A673 (cell line): ENCODE measurements around the gene WIPF1. TPM values are rescaled to one million over a fixed set of nuclear protein-coding genes. Genes with fewer than 3 reads are reported as not detected.
A peak's percentile ranks its signal among the peaks of the same experiment; 100 is the strongest.

Source experiments
- Bru-seq: library from RNA; stranded (reverse); fragments of 400-500 nt; gene quantifications from one replicate; lab custom pipeline; 2021; lab: Mats Ljungman, UMichigan
- BruChase-seq, 2 experiments: library from RNA; stranded (reverse); fragments of 400-500 nt; gene quantifications; one replicate each; lab custom pipeline; 2021; lab: Mats Ljungman, UMichigan
- BruUV-seq: library from RNA; stranded (reverse); fragments of 400-500 nt; replicated peaks from 2 replicates; lab custom pipeline; 2021; lab: Mats Ljungman, UMichigan
- CTCF ChIA-PET: fragments of 300-600 bp; sonication (Branson Sonifier 250); formaldehyde crosslinking; loops from one replicate; lab custom pipeline; 2022; ENCODE audit warnings: antibody characterized with exemption; lab: Charles Lee
- POLR2A ChIA-PET: fragments of 300-600 bp; sonication (Branson Sonifier 250); formaldehyde crosslinking; loops from one replicate; lab custom pipeline; 2022; ENCODE audit warnings: antibody characterized with exemption; ENCODE audit not compliant: low non-redundant PET; lab: Charles Lee
- DNase-seq: peaks from one replicate; pipeline ENCODE4 v3.0.0-alpha.2; 2015; ENCODE audit warnings: low spot score
- H3K27ac ChIP-seq: fragments of 200-600 bp; sonication (generic); 2 replicates; pipeline ENCODE4 v1.5.1; 2016; ENCODE audit warnings: mixed run types, low read depth, mild to moderate bottlenecking, mixed read lengths, antibody characterized with exemption, low read length; ENCODE audit not compliant: poor library complexity, severe bottlenecking
- H3K27me3 ChIP-seq: fragments of 200-600 bp; sonication (generic); replicated peaks from 2 replicates; pipeline ENCODE4 v1.6.1; 2017; ENCODE audit warnings: mixed run types, low read depth, mild to moderate bottlenecking, mixed read lengths, antibody characterized with exemption, low read length; ENCODE audit not compliant: insufficient read depth, poor library complexity
- H3K36me3 ChIP-seq: fragments of 200-600 bp; sonication (generic); 2 replicates; pipeline ENCODE4 v1.6.1; 2016; ENCODE audit warnings: mixed run types, mild to moderate bottlenecking, mixed read lengths, antibody characterized with exemption, low read length; ENCODE audit not compliant: insufficient read depth, poor library complexity, severe bottlenecking
- H3K4me1 ChIP-seq: fragments of 200-600 bp; sonication (generic); 2 replicates; pipeline ENCODE4 v1.6.1; 2017; ENCODE audit warnings: mixed run types, mild to moderate bottlenecking, mixed read lengths, antibody characterized with exemption, low read length; ENCODE audit not compliant: insufficient read depth, poor library complexity, severe bottlenecking
- H3K4me3 ChIP-seq: fragments of 200-600 bp; sonication (generic); 2 replicates; pipeline ENCODE4 v1.5.1; 2016; ENCODE audit warnings: low read depth, mixed run types, mild to moderate bottlenecking, mixed read lengths, low read length; ENCODE audit not compliant: poor library complexity, severe bottlenecking
- H3K9me3 ChIP-seq: fragments of 200-600 bp; sonication (generic); 2 replicates; pipeline ENCODE4 v1.6.1; 2016; ENCODE audit warnings: mixed run types, low read depth, mild to moderate bottlenecking, mixed read lengths, antibody characterized with exemption, low read length; ENCODE audit not compliant: poor library complexity, severe bottlenecking
- EZH2 ChIP-seq: fragments of 200-600 bp; sonication (generic); IDR thresholded peaks from 2 replicates; pipeline ENCODE4 v1.6.1; 2017; ENCODE audit warnings: borderline replicate concordance, low read depth, mild to moderate bottlenecking, mixed read lengths, antibody characterized with exemption, low read length; ENCODE audit not compliant: poor library complexity, severe bottlenecking
- intact Hi-C: fragments of 100-400 bp; cut with micrococcal nuclease; formaldehyde crosslinking; loops from one replicate; pipeline ENCODE4 v1.10.0; 2022; ENCODE audit not compliant: unreplicated experiment
- long read RNA-seq: library from polyadenylated mRNA; stranded (forward); transcript quantifications from one replicate; pipeline ENCODE4 v2.0.0, GENCODE V29; 2022
- total RNA-seq: library from RNA; stranded (reverse); gene quantifications from 2 replicates; pipeline ENCODE4 v1.2.3, GENCODE V29; 2021
- TF ChIP-seq, protein P1 (sequence below): fragments of 300-800, 200-600 bp; sonication (generic); conservative IDR thresholded peaks from 2 replicates; pipeline ENCODE4 v1.5.1; 2017; ENCODE audit warnings: low read depth, mild to moderate bottlenecking, antibody characterized with exemption, low read length, moderate library complexity, mixed read lengths

WIPF1 gene, protein sequence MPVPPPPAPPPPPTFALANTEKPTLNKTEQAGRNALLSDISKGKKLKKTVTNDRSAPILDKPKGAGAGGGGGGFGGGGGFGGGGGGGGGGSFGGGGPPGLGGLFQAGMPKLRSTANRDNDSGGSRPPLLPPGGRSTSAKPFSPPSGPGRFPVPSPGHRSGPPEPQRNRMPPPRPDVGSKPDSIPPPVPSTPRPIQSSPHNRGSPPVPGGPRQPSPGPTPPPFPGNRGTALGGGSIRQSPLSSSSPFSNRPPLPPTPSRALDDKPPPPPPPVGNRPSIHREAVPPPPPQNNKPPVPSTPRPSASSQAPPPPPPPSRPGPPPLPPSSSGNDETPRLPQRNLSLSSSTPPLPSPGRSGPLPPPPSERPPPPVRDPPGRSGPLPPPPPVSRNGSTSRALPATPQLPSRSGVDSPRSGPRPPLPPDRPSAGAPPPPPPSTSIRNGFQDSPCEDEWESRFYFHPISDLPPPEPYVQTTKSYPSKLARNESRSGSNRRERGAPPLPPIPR
- total RNA-seq (1.1 and 1.7 TPM in 2 replicates), Bru-seq, nascent RNA (percentile 25 among the genes with signal in this experiment), BruChase-seq, experiment 1, labeled RNA remaining after a 2-hour chase (percentile 30 among the genes with signal in this experiment), BruChase-seq, experiment 2, labeled RNA remaining after a 6-hour chase (percentile 27 among the genes with signal in this experiment)
- long read RNA-seq, partial matches to known transcripts = 0 of 2 reads
- long read RNA-seq, other reads (novel, unspliced or antisense) = 0 of 2 reads

DNA sequence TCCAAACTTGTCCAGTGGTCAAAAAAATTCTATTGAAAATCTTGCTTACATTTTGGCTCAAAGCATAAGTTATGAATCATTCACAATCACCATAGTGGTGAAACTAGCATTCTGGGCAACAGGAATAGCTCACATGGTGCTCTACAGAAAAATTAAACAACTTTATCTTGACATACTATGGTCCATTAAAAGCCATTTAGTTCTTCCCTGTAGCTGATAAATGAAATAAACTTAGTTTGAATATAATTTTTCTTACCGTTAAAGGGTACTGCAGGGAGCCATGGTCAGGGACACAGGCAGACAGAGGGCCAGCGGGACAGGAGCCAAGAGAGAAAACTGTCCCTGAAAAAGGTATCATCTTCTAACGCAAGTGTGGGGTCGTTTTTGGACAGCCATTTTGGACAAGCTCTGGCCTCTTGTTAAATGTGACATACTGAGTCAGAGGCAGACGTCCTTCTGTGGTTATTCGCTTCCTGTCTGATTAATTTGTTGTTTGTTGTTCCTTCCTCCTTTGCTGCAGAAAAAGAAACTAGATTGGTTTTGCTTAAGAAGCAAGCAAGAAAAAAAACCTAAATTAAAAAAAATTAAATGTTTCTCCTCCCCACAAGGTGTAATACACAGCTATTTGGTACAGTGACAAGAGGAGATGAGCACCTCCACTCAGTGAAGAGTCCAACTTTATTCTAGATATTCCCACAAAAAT, at the start of gene WIPF1:
TSS of gene WIPF1 (minus strand) at position 460 of the 703 bp plus-strand sequence. CDS start 12,231 bp downstream, outside the sequence.
- no peak for DNase-seq
- TF ChIP-seq, protein P1, sequence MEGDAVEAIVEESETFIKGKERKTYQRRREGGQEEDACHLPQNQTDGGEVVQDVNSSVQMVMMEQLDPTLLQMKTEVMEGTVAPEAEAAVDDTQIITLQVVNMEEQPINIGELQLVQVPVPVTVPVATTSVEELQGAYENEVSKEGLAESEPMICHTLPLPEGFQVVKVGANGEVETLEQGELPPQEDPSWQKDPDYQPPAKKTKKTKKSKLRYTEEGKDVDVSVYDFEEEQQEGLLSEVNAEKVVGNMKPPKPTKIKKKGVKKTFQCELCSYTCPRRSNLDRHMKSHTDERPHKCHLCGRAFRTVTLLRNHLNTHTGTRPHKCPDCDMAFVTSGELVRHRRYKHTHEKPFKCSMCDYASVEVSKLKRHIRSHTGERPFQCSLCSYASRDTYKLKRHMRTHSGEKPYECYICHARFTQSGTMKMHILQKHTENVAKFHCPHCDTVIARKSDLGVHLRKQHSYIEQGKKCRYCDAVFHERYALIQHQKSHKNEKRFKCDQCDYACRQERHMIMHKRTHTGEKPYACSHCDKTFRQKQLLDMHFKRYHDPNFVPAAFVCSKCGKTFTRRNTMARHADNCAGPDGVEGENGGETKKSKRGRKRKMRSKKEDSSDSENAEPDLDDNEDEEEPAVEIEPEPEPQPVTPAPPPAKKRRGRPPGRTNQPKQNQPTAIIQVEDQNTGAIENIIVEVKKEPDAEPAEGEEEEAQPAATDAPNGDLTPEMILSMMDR = no peak
- TF ChIP-seq EZH2 = no peak
- Histone ChIP-seq H3K27me3 (no peaks in the 10 kb centered on the region), H3K27ac (no peak within 1 kb of the TSS), H3K36me3 (no peaks in the 10 kb centered on the region), H3K4me1 (peaks cover 15% of the 10 kb centered on the region), H3K4me3 (no peak within 1 kb of the TSS), H3K9me3 (no peaks in the 10 kb centered on the region)
- intact Hi-C loops = no loop called here
- POLR2A ChIA-PET = no interaction called here
- no TSS peak for BruUV-seq
- CTCF ChIA-PET = no interaction called here

GRCh38 chr2:174645296-174645695, 47.7 kb upstream of the WIPF1 start:
- ChIA-PET CTCF (no interaction called here), POLR2A (no interaction called here)
- H3K9me3 ChIP-seq = peaks cover 9% of the 10 kb centered on the region
- no peak overlapping the region for H3K4me3 ChIP-seq
- H3K4me1 ChIP-seq = no peaks in the 10 kb centered on the region
- H3K36me3 ChIP-seq = no peaks in the 10 kb centered on the region
- DNase-seq = no peak
- no peak overlapping the region for H3K27ac ChIP-seq
- intact Hi-C loops = no loop called here
- TF ChIP-seq EZH2 = no peak
- TF ChIP-seq, protein P1 = no peak
- H3K27me3 ChIP-seq = no peaks in the 10 kb centered on the region
- no TSS peak for BruUV-seq

DNA sequence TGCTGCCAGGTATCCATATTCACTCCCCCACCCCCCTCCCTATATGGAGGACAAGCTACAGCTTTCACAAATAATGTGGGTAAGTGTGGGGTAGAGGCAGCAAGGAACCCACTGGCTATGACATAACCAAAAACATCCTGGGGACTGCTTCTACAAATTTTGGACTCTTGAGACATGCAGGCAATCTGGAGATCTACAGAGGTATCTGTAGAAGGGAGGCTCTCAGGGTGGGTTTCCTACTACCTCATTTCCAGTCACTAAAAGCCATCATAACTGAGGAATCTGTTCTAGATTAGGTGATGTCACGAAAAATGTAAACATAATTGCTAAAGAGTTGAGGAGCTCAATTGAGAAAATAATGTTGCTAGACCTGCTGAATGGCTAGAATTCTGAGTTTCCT, 46.8 kb upstream of the WIPF1 start:
- POLR2A ChIA-PET = no interaction called here
- no peak for TF ChIP-seq EZH2
- TF ChIP-seq, protein P1 = no peak
- intact Hi-C loops = no loop called here
- Histone ChIP-seq H3K9me3 (peaks cover 8% of the 10 kb centered on the region), H3K4me1 (no peaks in the 10 kb centered on the region), H3K4me3 (no peak overlapping the region), H3K27me3 (no peaks in the 10 kb centered on the region), H3K27ac (no peak overlapping the region), H3K36me3 (no peaks in the 10 kb centered on the region)
- no peak for DNase-seq
- CTCF ChIA-PET = no interaction called here
- no TSS peak for BruUV-seq
